SK-N-SH treated with all-trans-retinoic acid at 6 μM for 48 hours (cell line): ENCODE data around the gene KIAA1328.

Source experiments
- CSRNP3 ChIP-seq: fragments of 250-450 bp; sonication (Bioruptor Pico); IDR thresholded peaks from 2 replicates; pipeline ENCODE4 v1.5.1; 2021; ENCODE audit warnings: mild to moderate bottlenecking, moderate library complexity
- PATZ1 ChIP-seq: fragments of 250-450 bp; sonication (Bioruptor Pico); IDR thresholded peaks from 2 replicates; pipeline ENCODE4 v1.8.0; 2020; ENCODE audit warnings: mild to moderate bottlenecking, moderate library complexity, borderline replicate concordance
- TSHZ2 ChIP-seq: fragments of 250-450 bp; sonication (Bioruptor Pico); IDR thresholded peaks from 2 replicates; pipeline ENCODE4 v1.5.0; 2020; ENCODE audit warnings: mild to moderate bottlenecking, moderate library complexity
- ZC3H10 ChIP-seq: fragments of 250-450 bp; sonication (Bioruptor Pico); IDR thresholded peaks from 2 replicates; pipeline ENCODE4 v1.5.1; 2021; ENCODE audit warnings: mild to moderate bottlenecking, moderate library complexity
- ZNF565 ChIP-seq: fragments of 450-650 bp; formaldehyde crosslinking; conservative IDR thresholded peaks from 2 replicates; pipeline ENCODE4 v1.5.0; 2020; ENCODE audit warnings: low read depth, mild to moderate bottlenecking, moderate library complexity

- no peak for TF ChIP-seq CSRNP3 (CRISPR knock-in tag)
- no peak for TF ChIP-seq PATZ1 (CRISPR knock-in tag)
- no peak for TF ChIP-seq TSHZ2 (CRISPR knock-in tag)
- no peak for TF ChIP-seq ZNF565 (CRISPR knock-in tag)
- TF ChIP-seq ZC3H10: no peak
Observed at GRCh38 chr18:37175727-37176620, 347.0 kb downstream of the KIAA1328 start.
